ENCODE data around the gene PSTPIP2.

GRCh38 chr18:45991788-45992187 is 80.3 kb downstream of the PSTPIP2 start:
- TF ChIP-seq CTCF (IDR thresholded peaks at IDR 0.05; ENCODE audit: low read depth, low read length, poor library complexity, severe bottlenecking), result no peak
- TF ChIP-seq EZH2phosphoT487 (IDR thresholded peaks at IDR 0.05; ENCODE audit: borderline replicate concordance, low read length), result no peak
